Urinary bladder (tissue), 4 donors: ENCODE data around the gene MRPL16. TPM values are rescaled to one million over a fixed set of nuclear protein-coding genes. Genes with fewer than 3 reads are reported as not detected.
"Not testable (repeated sequence)": the region's sequence is repeated elsewhere in the genome, so short reads cannot be mapped to it uniquely, and the experiment has no call there.

Experiments
- DNase-seq: peaks from one replicate; pipeline ENCODE4 v3.0.0-alpha.2; 2015; ENCODE audit errors: extremely low spot score
- H3K27ac ChIP-seq: one replicate; pipeline ENCODE4 v1.5.1; 2013; ENCODE audit warnings: low read depth, mild to moderate bottlenecking, moderate library complexity
- H3K36me3 ChIP-seq: one replicate; pipeline ENCODE4 v1.6.1; 2013; ENCODE audit warnings: mild to moderate bottlenecking, moderate library complexity; ENCODE audit not compliant: insufficient read depth
- H3K4me1 ChIP-seq: one replicate; pipeline ENCODE4 v1.6.1; 2013; ENCODE audit warnings: mild to moderate bottlenecking, moderate library complexity; ENCODE audit not compliant: insufficient read depth
- H3K4me3 ChIP-seq: one replicate; pipeline ENCODE4 v1.5.1; 2013; ENCODE audit warnings: low read depth, low read length
- WGBS: extraction: QIAGEN DNeasy Blood & Tissue Kit; methylation state at CpG from one replicate; pipeline ENCODE4 v1.1.7; 2013; 5-methylcytosine and 5-hydroxymethylcytosine counted together
- polyA plus RNA-seq: library from polyadenylated mRNA; stranded (reverse); fragments of 200-250 nt; gene quantifications from one replicate; pipeline ENCODE4 v1.2.3, GENCODE V29; 2013
- total RNA-seq: library from RNA; depleted of rRNA; stranded (reverse); fragments of >200 nt; gene quantifications from one replicate; pipeline ENCODE4 v1.2.3, GENCODE V29; 2014
- donor health status: healthy with polysubstance abuse.
- donor health status: healthy.

The MRPL16 gene
- total and polyA plus RNA-seq, 2 donors = 24.0 to 49.9 TPM

GRCh38 chr11:59801160-59801706 lies 9.3 kb downstream of the MRPL16 start:
- no peaks in the 10 kb centered on the region for H3K36me3 ChIP-seq
- 55% methylated on average over 2 of the region's 2 CpGs for WGBS
- DNase-seq = no peak

GRCh38 chr11:59800390-59801025 lies 10.1 kb downstream of the MRPL16 start:
- no peak for DNase-seq
- WGBS = 84% methylated on average over 7 of the region's 7 CpGs
- Histone ChIP-seq H3K4me1 (no peaks in the 10 kb centered on the region), H3K4me3 (no peak overlapping the region), H3K27ac (no peak overlapping the region), H3K36me3 (no peaks in the 10 kb centered on the region)

More at GRCh38 chr11:59801160-59801706, 9.3 kb downstream of the MRPL16 start:
- Histone ChIP-seq H3K4me3 (no peak overlapping the region), H3K27ac (no peak overlapping the region), H3K4me1 (no peaks in the 10 kb centered on the region)

GRCh38 chr11:59794417-59794816 lies 16.2 kb downstream of the MRPL16 start:
- DNase-seq = no peak
- H3K4me1 ChIP-seq = no peaks in the 10 kb centered on the region
- H3K4me3 ChIP-seq = no peak overlapping the region
- no peak overlapping the region for H3K27ac ChIP-seq
- H3K36me3 ChIP-seq = no peaks in the 10 kb centered on the region
- 70% methylated on average over 3 of the region's 3 CpGs for WGBS

GRCh38 chr11:59792507-59792906 lies 18.1 kb downstream of the MRPL16 start:
- WGBS = 55% methylated on average over 1 of the region's 1 CpG
- H3K4me1 ChIP-seq = no peaks in the 10 kb centered on the region
- H3K27ac ChIP-seq = no peak overlapping the region
- H3K36me3 ChIP-seq = no peaks in the 10 kb centered on the region
- DNase-seq = no peak
- no peak overlapping the region for H3K4me3 ChIP-seq

- WGBS = 70% methylated on average over 4 of the region's 4 CpGs
- H3K4me1 ChIP-seq = no peaks in the 10 kb centered on the region
- H3K27ac ChIP-seq = no peak overlapping the region
- no peaks in the 10 kb centered on the region for H3K36me3 ChIP-seq
- no peak overlapping the region for H3K4me3 ChIP-seq
- no peak for DNase-seq
Measured at GRCh38 chr11:59791639-59792038, 18.9 kb downstream of the MRPL16 start.

GRCh38 chr11:59787816-59788215 lies 22.8 kb downstream of the MRPL16 start:
- H3K4me1 ChIP-seq = no peaks in the 10 kb centered on the region
- H3K27ac ChIP-seq = no peak overlapping the region
- 37% methylated on average over 3 of the region's 3 CpGs for WGBS
- no peak for DNase-seq
- H3K36me3 ChIP-seq = no peaks in the 10 kb centered on the region
- no peak overlapping the region for H3K4me3 ChIP-seq

- no peak for DNase-seq
- H3K4me3 ChIP-seq = no peak overlapping the region
- peak overlapping the region; percentile 66 for H3K27ac ChIP-seq
- H3K4me1 ChIP-seq = no peaks in the 10 kb centered on the region
- H3K36me3 ChIP-seq = no peaks in the 10 kb centered on the region
- 77% methylated on average over 4 of the region's 4 CpGs for WGBS
Measured at GRCh38 chr11:59787255-59787588, 23.4 kb downstream of the MRPL16 start.

- Histone ChIP-seq H3K27ac (no peak overlapping the region), H3K36me3 (peaks cover 2% of the 10 kb centered on the region), H3K4me1 (no peaks in the 10 kb centered on the region), H3K4me3 (no peak overlapping the region)
- DNase-seq = no peak
- 89% methylated on average over 4 of the region's 4 CpGs for WGBS
Measured at GRCh38 chr11:59785818-59786217, 24.8 kb downstream of the MRPL16 start.

GRCh38 chr11:59784441-59784840 lies 26.1 kb downstream of the MRPL16 start:
- WGBS = 78% methylated on average over 5 of the region's 5 CpGs
- H3K4me3 ChIP-seq, H3K27ac ChIP-seq, DNase-seq, H3K4me1 ChIP-seq, H3K36me3 ChIP-seq: not testable (repeated sequence)

GRCh38 chr11:59783632-59784090 lies 26.9 kb downstream of the MRPL16 start:
- Histone ChIP-seq H3K4me3 (no peak overlapping the region), H3K4me1 (no peaks in the 10 kb centered on the region), H3K27ac (no peak overlapping the region), H3K36me3 (peaks cover 2% of the 10 kb centered on the region)
- no peak for DNase-seq
- 82% methylated on average over 4 of the region's 4 CpGs for WGBS

GRCh38 chr11:59782080-59782479 lies 28.5 kb downstream of the MRPL16 start:
- H3K4me1 ChIP-seq = no peaks in the 10 kb centered on the region
- H3K4me3 ChIP-seq = no peak overlapping the region
- DNase-seq = no peak
- peaks cover 2% of the 10 kb centered on the region for H3K36me3 ChIP-seq
- no peak overlapping the region for H3K27ac ChIP-seq
- 78% methylated on average over 2 of the region's 2 CpGs for WGBS

GRCh38 chr11:59779487-59779886 lies 31.1 kb downstream of the MRPL16 start:
- H3K36me3 ChIP-seq = peaks cover 2% of the 10 kb centered on the region
- H3K4me3 ChIP-seq = no peak overlapping the region
- no peak overlapping the region for H3K27ac ChIP-seq
- no peaks in the 10 kb centered on the region for H3K4me1 ChIP-seq
- WGBS = 37% methylated on average over 1 of the region's 1 CpG
- no peak for DNase-seq

GRCh38 chr11:59778122-59778521 lies 32.5 kb downstream of the MRPL16 start:
- no peaks in the 10 kb centered on the region for H3K4me1 ChIP-seq
- no peak overlapping the region for H3K4me3 ChIP-seq
- WGBS = 87% methylated on average over 2 of the region's 2 CpGs
- no peak for DNase-seq
- no peak overlapping the region for H3K27ac ChIP-seq
- H3K36me3 ChIP-seq = peaks cover 4% of the 10 kb centered on the region

- H3K4me3 ChIP-seq = no peak overlapping the region
- no peaks in the 10 kb centered on the region for H3K4me1 ChIP-seq
- no peak for DNase-seq
- peaks cover 4% of the 10 kb centered on the region for H3K36me3 ChIP-seq
- 80% methylated on average over 5 of the region's 5 CpGs for WGBS
- H3K27ac ChIP-seq = no peak overlapping the region
Measured at GRCh38 chr11:59777104-59777503, 33.5 kb downstream of the MRPL16 start.
